Neural progenitor cell (in vitro differentiated cells): Measurements from ENCODE around the gene VWA7. TPM values are rescaled to one million over a fixed set of nuclear protein-coding genes. Genes with fewer than 3 reads are reported as not detected.

Experiments
- DNase-seq: peaks from one replicate; pipeline ENCODE4 v3.0.0-alpha.2; 2016; ENCODE audit warnings: low spot score
- H2AFZ ChIP-seq: fragments of 200-600 bp; sonication (generic); replicated peaks from 2 replicates; pipeline ENCODE4 v1.6.1; 2016; ENCODE audit warnings: antibody characterized with exemption
- H3F3A ChIP-seq: fragments of 200-600 bp; sonication (generic); 2 replicates; pipeline ENCODE4 v1.6.1; 2016; ENCODE audit warnings: antibody characterized with exemption, low read depth
- H3K27ac ChIP-seq: fragments of 200-600 bp; sonication (generic); 2 replicates; pipeline ENCODE4 v1.5.1; 2016; ENCODE audit warnings: mild to moderate bottlenecking
- H3K27me3 ChIP-seq: fragments of 200-600 bp; sonication (generic); 2 replicates; pipeline ENCODE4 v1.6.1; 2016; ENCODE audit warnings: mild to moderate bottlenecking, moderate library complexity
- H3K36me3 ChIP-seq: fragments of 200-600 bp; sonication (generic); 2 replicates; pipeline ENCODE4 v1.5.1; 2016
- H3K4me1 ChIP-seq: fragments of 200-600 bp; sonication (generic); 2 replicates; pipeline ENCODE4 v1.6.1; 2016; ENCODE audit warnings: mixed run types
- H3K4me2 ChIP-seq: fragments of 200-600 bp; sonication (generic); 2 replicates; pipeline ENCODE4 v1.6.1; 2016
- H3K4me3 ChIP-seq: fragments of 200-600 bp; sonication (generic); 2 replicates; pipeline ENCODE4 v1.5.1; 2016
- H3K79me2 ChIP-seq: fragments of 200-600 bp; sonication (generic); 2 replicates; pipeline ENCODE4 v1.6.1; 2016; ENCODE audit warnings: low read depth
- H3K9ac ChIP-seq: fragments of 200-600 bp; sonication (generic); 2 replicates; pipeline ENCODE4 v1.6.1; 2016
- H3K9me3 ChIP-seq: fragments of 200-600 bp; sonication (generic); 2 replicates; pipeline ENCODE4 v1.5.1; 2016; ENCODE audit warnings: low read depth
- H4K20me1 ChIP-seq: fragments of 200-600 bp; sonication (generic); 2 replicates; pipeline ENCODE4 v1.6.1; 2016; ENCODE audit warnings: low read depth
- H3K27ac Mint-ChIP-seq: 3 replicates; pipeline ENCODE4 v1.8.0; 2021; ENCODE audit warnings: mixed read lengths
- H3K27me3 Mint-ChIP-seq: 2 replicates; pipeline ENCODE4 v1.8.0; 2022; ENCODE audit warnings: low read depth, mild to moderate bottlenecking, inconsistent platforms, moderate library complexity, mixed read lengths; ENCODE audit not compliant: insufficient read depth
- H3K36me3 Mint-ChIP-seq: 3 replicates; pipeline ENCODE4 v1.8.0; 2021; ENCODE audit warnings: mixed read lengths
- H3K4me1 Mint-ChIP-seq: 3 replicates; pipeline ENCODE4 v1.8.0; 2021; ENCODE audit warnings: mixed read lengths
- H3K4me3 Mint-ChIP-seq: 3 replicates; pipeline ENCODE4 v1.8.0; 2021; ENCODE audit warnings: mild to moderate bottlenecking, moderate library complexity, mixed read lengths
- H3K9me3 Mint-ChIP-seq: 3 replicates; pipeline ENCODE4 v1.8.0; 2020; ENCODE audit warnings: mixed read lengths
- EZH2 ChIP-seq: fragments of 200-600 bp; sonication (generic); IDR thresholded peaks from 2 replicates; pipeline ENCODE4 v1.6.1; 2017; ENCODE audit warnings: antibody characterized with exemption, mild to moderate bottlenecking, moderate library complexity
- EZH2phosphoT487 ChIP-seq: fragments of 200-600 bp; sonication (generic); IDR thresholded peaks from 2 replicates; pipeline ENCODE4 v1.6.1; 2017; ENCODE audit warnings: antibody characterized with exemption
- total RNA-seq: library from RNA; depleted of rRNA; stranded (reverse); fragments of >200 nt; gene quantifications from 2 replicates; pipeline ENCODE4 v1.2.3, GENCODE V29; 2015; ENCODE audit warnings: low replicate concordance
- TF ChIP-seq, protein P1 (sequence below): fragments of 200-600 bp; sonication (generic); IDR thresholded peaks from 2 replicates; pipeline ENCODE4 v1.5.1; 2017; ENCODE audit warnings: antibody characterized with exemption, mild to moderate bottlenecking

VWA7 gene
- total RNA-seq, 1 donor from 2014 or later, result 0.34 TPM

DNA sequence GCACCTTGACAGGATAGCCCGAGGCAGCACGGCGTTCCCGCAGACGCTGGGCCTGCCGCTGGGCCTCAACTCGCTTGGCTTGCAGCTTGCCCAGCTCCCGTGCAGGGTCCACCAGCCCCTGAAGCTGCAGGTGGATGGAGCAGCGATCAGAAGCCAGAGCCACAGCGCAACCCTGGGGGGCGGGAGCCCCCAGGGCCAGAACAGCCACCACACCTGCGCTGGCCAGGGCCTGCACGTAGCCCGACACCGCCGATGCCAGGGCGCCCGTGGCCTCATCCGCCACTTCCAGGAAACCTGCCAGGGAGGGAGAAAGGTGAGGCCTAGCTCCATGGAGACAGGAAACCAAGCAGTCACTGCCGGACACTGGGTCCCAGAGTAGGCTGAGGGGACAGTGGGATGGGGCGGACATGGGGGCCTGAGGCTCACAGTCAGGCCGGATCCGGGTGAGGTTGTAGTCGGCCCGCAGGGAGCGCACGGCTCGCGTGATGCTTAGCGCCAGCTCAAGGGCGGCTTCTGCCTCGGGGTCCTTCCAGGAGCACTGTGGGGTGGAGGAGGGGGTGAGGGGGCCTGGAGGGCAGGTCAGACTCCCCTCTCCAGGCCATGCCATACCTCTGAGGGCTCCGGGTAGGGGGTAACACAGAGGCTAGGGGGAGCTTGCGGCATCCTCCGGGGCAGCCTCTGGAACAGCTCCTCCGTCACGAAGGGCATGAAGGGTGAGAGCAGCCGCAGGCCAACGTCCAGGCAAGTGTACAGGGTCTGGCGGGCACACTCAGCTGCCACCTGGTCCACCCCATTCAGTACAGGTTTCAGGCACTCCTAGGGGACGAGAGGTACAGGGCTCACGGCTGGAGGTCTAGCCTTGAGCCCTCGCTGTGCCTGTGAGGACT, 2.1 kb upstream of the VWA7 start:
- peaks cover 2% of the 10 kb centered on the region for H3K27me3 Mint-ChIP-seq
- H2AFZ ChIP-seq, result no peak overlapping the region
- no peaks in the 10 kb centered on the region for H3K27me3 ChIP-seq
- H3K36me3 Mint-ChIP-seq, result peaks cover 9% of the 10 kb centered on the region
- H3K79me2 ChIP-seq, result no peaks in the 10 kb centered on the region
- H3K27ac ChIP-seq, result no peak overlapping the region
- no peaks in the 10 kb centered on the region for H4K20me1 ChIP-seq
- H3K9me3 ChIP-seq, result no peaks in the 10 kb centered on the region
- TF ChIP-seq, protein P1, sequence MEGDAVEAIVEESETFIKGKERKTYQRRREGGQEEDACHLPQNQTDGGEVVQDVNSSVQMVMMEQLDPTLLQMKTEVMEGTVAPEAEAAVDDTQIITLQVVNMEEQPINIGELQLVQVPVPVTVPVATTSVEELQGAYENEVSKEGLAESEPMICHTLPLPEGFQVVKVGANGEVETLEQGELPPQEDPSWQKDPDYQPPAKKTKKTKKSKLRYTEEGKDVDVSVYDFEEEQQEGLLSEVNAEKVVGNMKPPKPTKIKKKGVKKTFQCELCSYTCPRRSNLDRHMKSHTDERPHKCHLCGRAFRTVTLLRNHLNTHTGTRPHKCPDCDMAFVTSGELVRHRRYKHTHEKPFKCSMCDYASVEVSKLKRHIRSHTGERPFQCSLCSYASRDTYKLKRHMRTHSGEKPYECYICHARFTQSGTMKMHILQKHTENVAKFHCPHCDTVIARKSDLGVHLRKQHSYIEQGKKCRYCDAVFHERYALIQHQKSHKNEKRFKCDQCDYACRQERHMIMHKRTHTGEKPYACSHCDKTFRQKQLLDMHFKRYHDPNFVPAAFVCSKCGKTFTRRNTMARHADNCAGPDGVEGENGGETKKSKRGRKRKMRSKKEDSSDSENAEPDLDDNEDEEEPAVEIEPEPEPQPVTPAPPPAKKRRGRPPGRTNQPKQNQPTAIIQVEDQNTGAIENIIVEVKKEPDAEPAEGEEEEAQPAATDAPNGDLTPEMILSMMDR, result no peak
- TF ChIP-seq EZH2, result no peak
- TF ChIP-seq EZH2phosphoT487, result no peak
- H3F3A ChIP-seq, result no peaks in the 10 kb centered on the region
- no peak overlapping the region for H3K4me2 ChIP-seq
- no peak for DNase-seq
- no peak overlapping the region for H3K9ac ChIP-seq
- no peaks in the 10 kb centered on the region for H3K36me3 ChIP-seq
- no peaks in the 10 kb centered on the region for H3K9me3 Mint-ChIP-seq
- no peak overlapping the region for H3K4me3 Mint-ChIP-seq
- H3K27ac Mint-ChIP-seq, result no peak overlapping the region
- H3K4me3 ChIP-seq, result no peak overlapping the region
- H3K4me1 ChIP-seq, result no peaks in the 10 kb centered on the region
- peaks cover 6% of the 10 kb centered on the region for H3K4me1 Mint-ChIP-seq

DNA sequence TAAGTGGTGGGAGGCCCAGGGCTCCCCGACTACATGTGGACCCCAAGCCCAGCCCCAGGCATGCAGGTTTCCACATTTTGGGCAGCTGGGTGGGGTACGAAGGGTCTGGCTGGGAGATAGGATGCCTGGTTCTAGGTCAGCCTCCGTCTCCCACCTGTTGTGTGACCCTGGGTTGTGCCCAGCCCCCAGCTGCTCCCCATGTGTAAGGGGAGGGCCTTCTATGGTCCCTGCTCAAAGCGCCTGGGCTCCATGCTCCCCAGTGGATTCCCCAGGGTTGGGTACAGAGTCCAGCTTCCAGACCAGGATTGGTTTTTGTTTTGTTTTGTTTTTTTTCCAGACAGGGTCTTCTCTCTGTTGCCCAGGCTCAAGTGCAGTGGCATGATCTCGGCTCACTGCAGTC, 1.1 kb upstream of the VWA7 start:
- Histone ChIP-seq H3K36me3 (no peaks in the 10 kb centered on the region), H3F3A (no peaks in the 10 kb centered on the region), H3K4me3 (no peak overlapping the region), H3K9me3 (no peaks in the 10 kb centered on the region), H3K79me2 (no peaks in the 10 kb centered on the region), H3K27ac (no peak overlapping the region), H3K27me3 (no peaks in the 10 kb centered on the region), H3K4me1 (no peaks in the 10 kb centered on the region), H3K4me2 (no peak overlapping the region), H3K9ac (no peak overlapping the region), H2AFZ (no peak overlapping the region), H4K20me1 (no peaks in the 10 kb centered on the region)
- Mint-ChIP-seq H3K27me3 (peaks cover 2% of the 10 kb centered on the region), H3K9me3 (no peaks in the 10 kb centered on the region), H3K4me3 (no peak overlapping the region), H3K4me1 (peaks cover 6% of the 10 kb centered on the region), H3K27ac (no peak overlapping the region), H3K36me3 (peaks cover 8% of the 10 kb centered on the region)
- DNase-seq, result no peak
- TF ChIP-seq EZH2, result no peak
- TF ChIP-seq, protein P1, result no peak
- no peak for TF ChIP-seq EZH2phosphoT487

DNA sequence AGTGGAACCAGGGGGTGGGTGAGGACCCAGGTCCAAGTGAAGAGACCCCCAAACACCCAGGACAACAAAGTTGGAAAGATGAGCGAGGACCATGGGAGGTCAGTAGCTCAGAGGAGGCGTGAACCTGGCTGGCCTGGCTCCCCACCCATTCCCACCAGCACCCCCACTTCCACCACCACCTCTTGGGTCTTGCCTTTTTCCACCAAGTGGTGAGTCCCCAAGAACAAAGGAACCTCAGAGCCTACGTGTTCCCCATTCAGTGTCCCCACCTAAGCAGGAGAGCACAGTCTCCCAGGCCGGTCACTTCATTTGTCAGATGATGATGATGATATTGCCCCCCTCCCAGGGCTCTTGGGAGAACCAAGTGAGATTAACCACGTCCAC, 531 bp upstream of the VWA7 start:
- H3K4me2 ChIP-seq, result no peak overlapping the region
- no peak overlapping the region for H3K4me3 Mint-ChIP-seq
- no peaks in the 10 kb centered on the region for H3K9me3 ChIP-seq
- H2AFZ ChIP-seq, result no peak overlapping the region
- peak overlapping the region; percentile 21 for H3K27ac Mint-ChIP-seq
- H3K4me1 ChIP-seq, result no peaks in the 10 kb centered on the region
- H3K79me2 ChIP-seq, result no peaks in the 10 kb centered on the region
- TF ChIP-seq, protein P1, result no peak
- no peak for TF ChIP-seq EZH2
- no peak for TF ChIP-seq EZH2phosphoT487
- peaks cover 6% of the 10 kb centered on the region for H3K4me1 Mint-ChIP-seq
- H3K36me3 ChIP-seq, result no peaks in the 10 kb centered on the region
- H3K9ac ChIP-seq, result no peak overlapping the region
- H3K27me3 Mint-ChIP-seq, result no peaks in the 10 kb centered on the region
- no peaks in the 10 kb centered on the region for H3K9me3 Mint-ChIP-seq
- H3K27ac ChIP-seq, result no peak overlapping the region
- peaks cover 4% of the 10 kb centered on the region for H3K36me3 Mint-ChIP-seq
- H3K4me3 ChIP-seq, result no peak overlapping the region
- no peak for DNase-seq
- no peaks in the 10 kb centered on the region for H4K20me1 ChIP-seq
- H3K27me3 ChIP-seq, result no peaks in the 10 kb centered on the region
- H3F3A ChIP-seq, result no peaks in the 10 kb centered on the region
